Inferior parietal cortex (tissue), 1 donor: ENCODE data around the gene GMPPA.

Source experiments
- DNase-seq: peaks from one replicate; pipeline ENCODE4 v3.0.0-alpha.2; 2016; ENCODE audit errors: extremely low spot score

Gene GMPPA

DNA sequence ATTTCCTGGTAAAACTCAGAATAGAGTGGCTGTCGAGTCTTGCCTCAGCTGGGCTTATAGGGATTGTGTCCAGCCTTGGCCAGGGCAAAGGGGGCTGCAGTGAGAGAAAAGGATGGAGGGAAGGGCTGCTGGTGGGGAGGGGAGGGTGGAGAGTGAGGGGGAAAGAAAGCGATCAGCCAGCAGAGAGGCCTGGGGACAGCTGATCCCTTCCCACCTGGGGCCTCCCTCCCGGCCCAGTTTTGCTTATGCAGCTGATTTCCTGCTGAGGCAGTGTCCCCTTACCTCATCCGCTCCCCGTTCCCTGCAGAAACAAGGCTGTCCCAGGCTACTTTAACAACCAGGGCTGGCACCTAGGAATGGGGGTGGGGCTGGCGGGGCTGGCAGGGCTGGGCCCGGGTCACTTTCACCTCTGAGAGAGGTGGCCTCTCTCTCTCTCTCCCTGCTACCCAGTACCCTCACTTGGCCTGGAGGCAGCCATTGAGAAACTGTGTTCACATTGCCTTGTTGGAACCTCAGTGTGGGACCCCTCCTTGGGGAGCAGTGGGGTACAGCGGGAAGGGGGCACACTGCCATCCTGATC lies 12.2 kb upstream of the GMPPA start:
- DNase-seq, result no peak

DNA sequence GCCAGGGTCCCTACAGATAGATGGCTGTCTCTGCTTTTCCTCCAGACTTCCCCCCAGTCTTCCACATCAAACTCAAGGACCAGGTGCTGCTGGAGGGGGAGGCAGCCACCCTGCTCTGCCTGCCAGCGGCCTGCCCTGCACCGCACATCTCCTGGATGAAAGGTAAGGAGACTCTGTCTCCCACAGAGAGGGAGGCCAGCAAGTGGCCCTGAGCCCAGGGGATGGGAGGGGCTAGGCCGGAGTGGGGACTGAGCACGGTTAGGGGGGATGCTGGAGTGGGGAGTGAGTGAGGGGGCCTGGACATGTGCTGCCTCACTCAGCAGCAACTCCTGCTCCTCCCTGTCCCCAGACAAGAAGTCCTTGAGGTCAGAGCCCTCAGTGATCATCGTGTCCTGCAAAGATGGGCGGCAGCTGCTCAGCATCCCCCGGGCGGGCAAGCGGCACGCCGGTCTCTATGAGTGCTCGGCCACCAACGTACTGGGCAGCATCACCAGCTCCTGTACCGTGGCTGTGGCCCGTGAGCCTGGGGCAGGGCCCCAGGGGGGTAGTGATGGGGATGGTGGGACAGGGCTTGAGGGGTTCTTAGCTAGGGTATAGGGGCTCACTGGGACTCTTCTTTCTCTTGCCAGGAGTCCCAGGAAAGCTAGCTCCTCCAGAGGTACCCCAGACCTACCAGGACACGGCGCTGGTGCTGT lies 10.4 kb upstream of the GMPPA start:
- no peak for DNase-seq

DNA sequence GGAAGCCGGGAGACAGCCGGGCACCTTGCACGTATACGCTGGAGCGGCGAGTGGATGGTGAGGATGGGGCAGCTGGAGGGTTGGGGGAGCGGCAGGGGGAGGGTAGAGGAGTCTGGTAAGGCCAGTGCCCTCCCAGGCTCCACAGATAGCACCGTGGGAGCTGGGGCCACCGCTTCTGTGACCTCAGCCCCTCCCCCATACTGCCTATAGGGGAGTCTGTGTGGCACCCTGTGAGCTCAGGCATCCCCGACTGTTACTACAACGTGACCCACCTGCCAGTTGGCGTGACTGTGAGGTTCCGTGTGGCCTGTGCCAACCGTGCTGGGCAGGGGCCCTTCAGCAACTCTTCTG lies 9.9 kb upstream of the GMPPA start:
- no peak for DNase-seq

DNA sequence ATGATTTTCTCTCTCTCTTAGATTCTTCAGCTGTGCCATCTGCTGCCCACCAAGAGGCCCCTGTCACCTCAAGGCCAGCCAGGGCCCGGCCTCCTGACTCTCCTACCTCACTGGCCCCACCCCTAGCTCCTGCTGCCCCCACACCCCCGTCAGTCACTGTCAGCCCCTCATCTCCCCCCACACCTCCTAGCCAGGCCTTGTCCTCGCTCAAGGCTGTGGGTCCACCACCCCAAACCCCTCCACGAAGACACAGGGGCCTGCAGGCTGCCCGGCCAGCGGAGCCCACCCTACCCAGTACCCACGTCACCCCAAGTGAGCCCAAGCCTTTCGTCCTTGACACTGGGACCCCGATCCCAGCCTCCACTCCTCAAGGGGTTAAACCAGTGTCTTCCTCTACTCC lies 9.4 kb upstream of the GMPPA start:
- no peak for DNase-seq

DNA sequence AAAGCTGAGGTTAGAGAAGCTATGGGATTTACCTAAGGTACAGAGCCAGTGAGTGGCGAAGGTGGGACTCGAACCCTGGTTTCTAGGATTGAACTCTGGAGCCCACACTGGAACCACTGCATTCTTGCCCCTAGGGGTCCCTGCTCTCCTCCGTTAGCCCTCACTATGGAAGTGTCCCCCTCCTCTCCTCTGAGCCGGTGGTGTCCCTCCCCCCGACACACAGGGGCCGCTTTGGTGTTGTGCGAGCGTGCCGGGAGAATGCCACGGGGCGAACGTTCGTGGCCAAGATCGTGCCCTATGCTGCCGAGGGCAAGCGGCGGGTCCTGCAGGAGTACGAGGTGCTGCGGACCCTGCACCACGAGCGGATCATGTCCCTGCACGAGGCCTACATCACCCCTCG lies 8.5 kb upstream of the GMPPA start:
- no peak for DNase-seq

DNA sequence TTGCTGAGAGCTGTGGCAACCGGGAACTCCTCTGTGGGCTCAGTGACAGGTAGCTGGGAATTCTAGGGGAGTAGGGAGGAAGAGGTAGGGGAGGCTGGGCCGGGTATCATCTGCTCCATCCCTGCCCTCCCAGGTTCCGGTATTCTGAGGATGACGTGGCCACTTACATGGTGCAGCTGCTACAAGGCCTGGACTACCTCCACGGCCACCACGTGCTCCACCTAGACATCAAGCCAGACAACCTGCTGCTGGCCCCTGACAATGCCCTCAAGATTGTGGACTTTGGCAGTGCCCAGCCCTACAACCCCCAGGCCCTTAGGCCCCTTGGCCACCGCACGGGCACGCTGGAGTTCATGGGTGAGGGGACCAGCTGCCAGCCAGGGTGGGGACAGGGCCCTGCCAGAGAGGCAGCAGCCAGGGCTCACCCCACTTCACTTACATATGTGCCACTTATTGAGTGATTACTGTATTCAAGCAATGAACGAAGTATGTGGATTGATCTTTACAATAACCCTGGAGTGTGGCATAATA lies 8.0 kb upstream of the GMPPA start:
- no peak for DNase-seq

DNA sequence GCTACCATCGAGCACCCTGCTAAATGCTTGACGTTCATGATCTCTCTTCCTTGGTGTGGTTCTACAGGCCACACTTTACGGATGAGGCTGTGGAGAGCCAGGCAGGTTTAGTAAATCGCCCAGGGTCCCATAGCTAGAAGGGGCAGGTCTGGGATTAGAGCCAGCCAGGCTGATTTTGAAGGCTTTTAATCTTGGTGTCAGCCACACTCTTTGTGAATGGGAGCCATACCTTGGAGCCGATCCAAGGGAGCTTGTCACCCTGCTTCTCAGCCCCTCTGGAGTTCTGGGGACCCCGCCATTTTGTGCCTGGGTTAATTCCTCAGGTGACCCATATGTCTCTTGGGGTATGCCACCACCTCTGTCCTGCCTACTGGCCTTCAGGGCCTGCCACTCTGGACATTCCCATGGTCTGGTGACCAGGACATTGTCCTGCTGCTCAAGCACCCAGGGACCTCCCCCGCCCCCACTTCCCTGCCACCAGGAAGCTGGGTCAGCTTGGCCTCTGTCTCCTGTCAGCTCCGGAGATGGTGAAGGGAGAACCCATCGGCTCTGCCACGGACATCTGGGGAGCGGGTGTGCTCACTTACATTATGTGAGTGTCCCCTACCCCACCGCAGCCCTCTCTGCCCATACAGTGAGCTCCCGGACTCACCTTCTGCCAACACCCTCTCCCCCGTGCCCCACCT lies 7.3 kb upstream of the GMPPA start:
- DNase-seq, result no peak

DNA sequence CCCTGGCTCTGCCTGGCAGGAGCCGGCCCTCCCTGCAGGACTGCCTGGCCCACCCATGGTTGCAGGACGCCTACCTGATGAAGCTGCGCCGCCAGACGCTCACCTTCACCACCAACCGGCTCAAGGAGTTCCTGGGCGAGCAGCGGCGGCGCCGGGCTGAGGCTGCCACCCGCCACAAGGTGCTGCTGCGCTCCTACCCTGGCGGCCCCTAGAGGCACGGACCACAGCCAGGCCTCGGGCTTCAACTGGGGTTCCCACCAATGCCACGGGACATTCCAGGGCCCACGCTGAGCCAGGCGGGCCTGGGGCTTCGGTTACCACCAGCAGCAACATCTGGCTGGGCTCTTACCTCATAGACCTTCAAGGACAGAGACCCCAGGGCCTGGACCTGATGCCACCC lies 6.1 kb upstream of the GMPPA start:
- no peak for DNase-seq

DNA sequence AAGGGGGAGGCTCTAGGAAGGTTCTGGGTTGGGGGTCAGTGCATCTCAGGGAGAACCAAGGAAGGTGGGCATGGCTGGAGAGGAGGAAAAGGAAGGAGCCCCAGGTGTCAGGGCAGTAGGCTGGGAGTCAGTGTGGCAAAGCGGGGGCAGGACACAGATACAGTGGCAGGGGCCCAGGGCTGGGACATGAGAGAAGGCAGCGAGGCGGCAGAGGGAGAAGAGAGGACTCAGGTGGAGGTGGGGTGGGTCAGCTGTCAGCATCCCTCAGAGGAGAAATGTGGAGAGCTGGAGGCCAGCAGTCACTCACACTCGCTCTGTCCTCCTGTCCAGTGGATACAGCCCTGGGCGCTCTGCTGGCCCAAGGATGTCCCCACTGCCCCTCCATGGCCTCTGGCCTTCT lies 5.6 kb upstream of the GMPPA start:
- DNase-seq, result no peak

DNA sequence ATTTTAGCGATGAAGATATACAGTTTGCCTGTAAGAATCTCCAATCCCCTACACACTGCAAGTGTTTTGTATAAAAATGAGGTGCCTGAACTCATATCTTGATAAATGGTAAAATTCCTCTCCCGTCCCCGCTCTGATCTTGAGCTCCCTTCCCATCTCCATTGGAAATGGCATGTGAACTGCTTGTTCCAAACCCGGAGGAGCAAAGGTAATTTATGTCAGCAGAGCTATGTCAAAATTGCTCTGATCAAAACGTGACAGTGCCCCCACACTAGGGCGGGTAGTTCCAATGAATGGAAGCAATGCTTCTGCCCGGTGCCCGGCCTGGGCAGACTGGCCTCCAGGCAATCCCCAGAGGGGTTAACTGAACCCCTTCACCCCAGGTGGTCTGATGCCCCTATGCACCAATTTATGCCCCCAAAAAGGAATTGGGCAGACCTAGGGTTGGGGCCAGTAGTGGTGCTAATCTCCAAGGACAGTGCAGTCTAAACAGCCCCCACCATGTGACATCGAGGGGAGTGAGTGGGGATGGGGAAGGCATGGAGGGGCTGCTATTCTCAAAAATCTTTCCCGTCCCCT lies 3.6 kb upstream of the GMPPA start:
- no peak for DNase-seq

DNA sequence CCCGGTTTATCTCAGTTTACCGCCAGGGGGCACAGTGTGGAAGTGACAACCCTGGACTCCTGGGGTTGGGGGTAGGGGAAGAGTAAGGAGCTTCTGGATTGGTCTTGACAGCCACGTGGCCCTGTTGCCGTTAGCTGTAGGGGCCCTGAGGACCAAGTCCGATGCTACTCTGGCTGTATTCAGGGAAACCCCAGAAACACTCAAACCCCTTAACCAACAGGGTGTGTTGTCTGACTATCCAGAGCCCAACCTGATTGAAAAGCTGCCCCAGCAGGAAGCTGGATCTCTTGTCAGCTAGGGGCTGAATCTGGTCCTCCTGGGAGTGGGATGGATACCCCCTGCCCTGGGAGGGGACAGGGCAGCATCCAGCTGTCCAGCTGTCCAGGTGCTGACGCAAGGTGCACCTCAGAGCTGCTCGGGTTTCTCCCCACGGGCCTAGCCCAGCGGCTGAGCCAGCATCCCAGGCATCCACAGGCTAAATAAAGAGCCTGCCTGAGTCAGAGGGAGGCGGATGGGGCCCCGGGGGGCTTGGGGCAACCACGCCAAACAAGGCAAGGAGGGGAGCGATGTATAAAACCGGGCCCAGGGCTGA lies 3.1 kb upstream of the GMPPA start:
- peak; percentile 62 for DNase-seq

DNA sequence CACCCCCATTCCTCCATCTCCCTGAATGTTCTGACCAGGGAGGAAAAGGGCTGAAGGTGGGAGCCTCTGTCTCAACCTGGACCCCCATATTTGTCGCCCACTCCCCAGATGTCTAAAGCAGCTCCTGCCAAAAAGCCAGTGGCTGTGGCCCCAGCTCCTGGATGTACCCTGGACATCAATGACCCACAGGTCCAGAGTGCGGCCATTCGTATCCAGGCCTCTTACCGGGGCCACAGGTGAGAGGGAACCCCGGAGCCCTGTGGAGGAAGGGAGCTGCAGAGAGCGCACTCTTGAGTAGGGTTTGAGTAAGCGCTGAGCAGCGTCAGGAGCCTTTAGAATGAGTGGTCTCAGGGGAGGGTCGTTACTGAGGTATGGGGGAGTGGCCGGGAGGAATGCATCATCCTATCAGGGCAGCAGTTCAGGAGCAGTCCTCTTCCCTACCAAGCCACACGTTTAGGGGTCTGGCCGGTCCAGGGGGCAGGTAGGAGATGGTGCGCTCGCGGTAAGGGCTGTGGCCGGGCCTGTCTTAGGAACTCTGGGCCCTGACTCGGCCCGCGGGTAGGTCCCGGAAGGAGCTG lies 2.4 kb upstream of the GMPPA start:
- DNase-seq, result no peak

DNA sequence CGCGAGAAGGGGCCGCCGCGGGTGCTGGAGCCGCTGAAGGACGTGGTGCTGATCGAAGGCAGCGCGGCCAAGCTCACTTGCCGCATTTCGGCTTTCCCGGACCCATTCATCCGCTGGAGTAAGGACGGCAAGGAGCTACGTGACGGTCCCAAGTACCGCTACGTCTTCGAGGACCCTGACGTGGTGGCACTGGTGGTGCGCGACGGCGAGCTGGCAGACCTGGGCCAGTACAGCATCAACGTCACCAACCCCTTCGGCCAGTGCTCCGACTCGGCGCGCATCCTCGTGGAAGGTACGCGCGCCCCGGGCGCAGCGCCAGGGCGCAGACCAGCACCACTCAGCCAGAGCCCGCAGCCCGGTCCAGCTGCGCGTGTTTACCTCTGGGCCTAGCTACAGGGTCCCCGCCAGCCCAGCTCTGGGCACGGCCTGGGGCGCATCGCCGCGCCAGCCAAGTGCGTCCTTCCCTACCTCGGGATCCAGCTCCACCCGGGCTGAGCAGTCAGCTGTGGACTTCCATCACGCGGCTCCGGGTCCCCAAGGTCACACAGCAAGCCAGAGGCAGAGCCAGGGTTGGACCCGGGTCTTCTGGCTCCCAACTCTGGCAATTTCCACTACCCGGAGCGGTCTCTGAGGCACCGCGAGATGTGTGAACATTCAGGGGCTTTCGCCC lies 1.7 kb upstream of the GMPPA start:
- no peak for DNase-seq

DNA sequence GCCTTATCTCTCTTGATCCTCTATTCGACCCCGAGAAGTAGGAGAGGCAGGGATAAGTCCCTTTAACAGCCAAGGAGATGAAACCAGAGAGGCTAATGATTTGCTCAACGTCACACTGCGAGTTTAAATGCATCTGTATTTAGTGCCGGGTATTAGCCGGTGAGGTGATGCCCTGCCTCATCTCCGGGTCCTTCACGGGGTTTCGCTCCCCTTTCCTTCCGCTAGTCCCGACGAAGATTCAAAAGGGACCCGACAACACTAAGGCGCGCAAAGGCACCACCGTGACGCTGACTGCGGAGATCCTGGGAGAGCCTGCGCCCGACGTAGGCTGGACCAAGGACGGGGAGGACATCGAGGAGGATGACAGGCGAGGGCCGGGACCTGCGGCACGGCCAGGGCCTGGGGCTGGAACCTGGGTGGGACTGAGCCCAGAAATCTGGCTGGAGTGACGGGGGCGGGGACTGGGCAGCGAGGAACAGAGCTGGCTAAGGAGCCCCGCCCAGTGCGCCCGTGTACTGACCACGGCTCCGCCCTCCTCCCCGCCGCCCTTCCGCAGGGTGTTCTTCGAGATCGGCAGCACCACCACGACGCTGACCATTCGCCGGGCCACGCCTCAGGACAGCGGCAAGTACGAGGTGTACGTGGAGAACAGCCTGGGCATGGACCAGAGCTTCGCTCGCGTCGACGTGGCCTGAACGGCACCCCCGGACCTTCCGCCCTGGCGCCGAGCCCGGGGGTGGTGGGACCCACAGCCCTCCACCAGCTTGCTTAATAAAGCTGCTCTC lies 1.0 kb upstream of the GMPPA start:
- DNase-seq, result no peak

DNA sequence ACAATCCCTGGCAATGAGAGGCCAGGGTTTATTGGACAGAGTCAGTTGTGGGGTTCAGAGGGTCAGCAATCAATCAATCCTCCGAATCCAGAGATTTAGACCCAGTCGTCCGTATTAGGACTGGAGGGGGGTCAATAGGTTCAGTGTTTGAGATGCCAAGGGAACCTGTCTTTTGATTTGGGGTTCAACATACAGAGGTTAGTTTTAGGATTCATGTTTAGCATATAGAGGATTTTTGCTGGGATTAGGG lies 292 bp downstream of the GMPPA start:
- no peak for DNase-seq

DNA sequence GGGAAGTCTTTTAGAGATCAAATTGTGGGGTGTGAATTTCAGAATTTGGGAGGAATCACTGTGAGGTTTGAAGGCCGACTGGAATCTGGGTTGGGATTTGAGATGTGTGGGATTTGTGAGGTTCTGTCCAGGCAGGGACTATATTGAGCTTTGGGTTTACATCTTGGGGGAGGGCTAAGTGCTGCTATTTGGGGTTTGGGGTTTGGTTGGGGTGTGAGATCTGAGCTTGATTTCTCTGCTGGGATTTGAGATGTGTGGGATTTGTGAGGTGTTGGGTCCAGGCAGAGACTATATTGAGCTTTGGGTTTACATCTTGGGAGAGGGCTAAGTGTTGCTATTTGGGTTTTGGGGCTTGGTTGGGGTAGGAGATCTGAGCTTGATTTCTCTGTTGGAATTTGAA lies 864 bp downstream of the GMPPA start:
- DNase-seq, result no peak

DNA sequence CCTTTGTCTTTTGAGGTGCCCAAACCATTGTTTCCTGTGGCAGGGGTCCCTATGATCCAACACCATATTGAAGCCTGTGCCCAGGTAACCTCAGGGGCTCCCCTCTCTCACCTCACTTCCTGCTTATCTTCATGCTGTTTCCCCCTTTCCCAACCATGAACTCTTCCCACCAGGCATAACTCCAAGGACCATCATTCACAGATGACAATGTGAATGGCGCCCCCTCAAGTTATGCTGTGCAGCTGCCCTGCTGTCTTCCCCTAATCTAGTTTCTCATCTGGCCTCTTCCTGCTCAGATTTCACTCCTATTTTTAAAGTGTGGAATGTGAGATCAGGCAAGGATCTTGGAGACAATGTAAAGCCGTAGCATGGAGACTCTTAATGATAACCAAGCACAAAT lies 1.4 kb downstream of the GMPPA start:
- no peak for DNase-seq

DNA sequence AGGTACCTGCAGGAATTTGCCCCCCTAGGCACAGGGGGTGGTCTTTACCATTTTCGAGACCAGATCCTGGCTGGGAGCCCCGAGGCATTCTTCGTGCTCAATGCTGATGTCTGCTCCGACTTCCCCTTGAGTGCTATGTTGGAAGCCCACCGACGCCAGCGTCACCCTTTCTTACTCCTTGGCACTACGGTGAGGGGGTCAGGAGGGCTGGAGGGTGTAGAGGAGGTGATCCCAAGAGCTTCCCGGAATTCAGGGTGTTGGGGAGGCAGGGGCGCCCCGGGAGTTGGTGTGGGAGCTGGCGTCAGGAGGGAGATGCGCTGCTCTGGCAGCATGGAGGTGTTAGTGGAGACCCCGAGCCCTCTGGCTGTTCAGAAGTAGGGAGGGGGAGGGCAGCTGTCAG lies 3.2 kb downstream of the GMPPA start:
- DNase-seq, result no peak

DNA sequence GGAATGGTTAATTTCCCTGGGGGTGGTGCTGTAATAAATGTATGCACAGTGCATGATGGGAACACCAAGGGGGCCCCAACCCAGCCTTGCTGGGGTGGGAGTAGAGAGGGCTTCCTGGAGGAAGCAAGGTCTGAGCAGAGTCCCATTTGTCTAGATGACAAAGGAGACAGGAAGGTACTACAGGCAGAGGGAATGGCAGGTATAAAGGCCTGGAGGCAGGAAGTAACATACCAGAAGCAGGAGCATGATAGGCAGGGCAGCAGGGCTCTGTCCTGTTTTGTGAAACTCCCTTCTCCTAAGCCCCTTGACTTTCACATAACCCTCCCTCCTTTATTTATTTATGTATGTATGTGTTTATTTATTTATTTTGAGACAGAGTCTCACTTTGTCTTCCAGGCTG lies 3.9 kb downstream of the GMPPA start:
- DNase-seq, result no peak

DNA sequence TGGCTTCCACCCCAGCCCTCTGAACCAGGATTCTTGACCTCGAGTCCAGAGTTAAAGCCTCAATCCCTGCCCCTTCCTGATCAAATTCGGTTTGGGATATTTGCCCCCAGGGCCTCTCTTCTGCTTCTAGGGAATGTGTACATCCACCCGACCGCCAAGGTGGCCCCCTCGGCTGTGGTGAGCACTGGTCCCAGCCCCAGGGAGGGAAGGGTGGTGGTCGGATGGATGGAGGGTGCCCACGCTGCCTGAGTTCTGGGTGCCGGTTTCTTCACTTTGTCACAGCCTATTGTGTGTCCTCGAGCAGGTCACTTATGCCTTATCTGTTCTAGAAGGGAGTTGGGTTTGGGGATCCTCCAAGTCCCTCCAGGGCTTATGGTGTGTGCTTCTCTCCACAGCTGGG lies 6.9 kb downstream of the GMPPA start:
- no peak for DNase-seq

DNA sequence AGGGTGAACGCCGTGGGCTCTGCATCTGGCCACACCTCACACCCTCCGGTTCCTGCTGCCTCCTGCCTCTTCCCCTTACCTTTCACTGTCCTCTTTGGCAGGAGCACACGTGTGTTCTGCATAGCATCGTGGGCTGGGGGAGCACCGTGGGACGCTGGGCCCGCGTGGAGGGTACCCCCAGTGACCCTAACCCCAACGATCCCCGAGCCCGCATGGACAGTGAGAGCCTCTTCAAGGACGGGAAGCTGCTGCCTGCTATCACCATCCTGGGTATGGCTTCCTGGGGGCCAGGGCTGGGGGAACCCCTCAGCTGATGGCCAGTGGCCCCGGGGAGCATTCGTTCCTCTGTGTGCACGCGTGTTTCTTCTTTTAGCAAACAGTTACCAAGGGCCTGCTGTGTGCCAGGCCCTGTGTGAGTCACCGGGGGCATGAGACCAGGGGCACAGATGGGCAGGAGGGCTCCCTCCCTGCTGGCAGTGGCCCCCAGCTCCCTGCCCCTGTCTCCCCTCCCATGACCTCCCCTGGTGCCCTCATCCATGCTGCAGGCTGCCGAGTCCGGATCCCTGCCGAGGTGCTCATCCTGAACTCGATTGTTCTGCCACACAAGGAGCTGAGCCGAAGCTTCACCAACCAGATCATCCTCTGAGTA lies 7.6 kb downstream of the GMPPA start:
- no peak for DNase-seq
